Measurements from ENCODE around the gene STK17A.

STK17A gene

DNA sequence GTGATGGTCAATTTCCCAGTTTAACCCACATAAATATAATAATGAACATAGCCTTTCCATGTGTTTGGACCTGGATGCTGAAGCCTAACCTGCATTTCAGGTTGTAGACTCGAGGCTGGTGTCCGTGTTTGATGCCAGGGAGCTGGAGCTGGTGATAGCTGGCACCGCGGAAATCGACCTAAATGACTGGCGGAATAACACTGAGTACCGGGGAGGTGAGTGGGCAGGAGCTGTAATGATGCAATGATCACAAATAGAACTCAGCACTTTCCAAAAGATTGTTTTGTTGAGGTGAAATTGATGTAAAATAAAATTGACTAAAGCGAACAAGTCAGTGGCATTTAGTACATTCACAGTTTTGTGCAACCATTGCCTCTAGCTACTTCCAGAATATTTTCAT is 30.8 kb upstream of the STK17A start:
- DNase-seq (ENCODE audit: extremely low spot score), result no peak
- POLR2A ChIA-PET, result no interaction called here
- TF ChIP-seq SP1 (IDR thresholded peaks at IDR 0.05), result no peak
- CTCF ChIA-PET, result no interaction called here

DNA sequence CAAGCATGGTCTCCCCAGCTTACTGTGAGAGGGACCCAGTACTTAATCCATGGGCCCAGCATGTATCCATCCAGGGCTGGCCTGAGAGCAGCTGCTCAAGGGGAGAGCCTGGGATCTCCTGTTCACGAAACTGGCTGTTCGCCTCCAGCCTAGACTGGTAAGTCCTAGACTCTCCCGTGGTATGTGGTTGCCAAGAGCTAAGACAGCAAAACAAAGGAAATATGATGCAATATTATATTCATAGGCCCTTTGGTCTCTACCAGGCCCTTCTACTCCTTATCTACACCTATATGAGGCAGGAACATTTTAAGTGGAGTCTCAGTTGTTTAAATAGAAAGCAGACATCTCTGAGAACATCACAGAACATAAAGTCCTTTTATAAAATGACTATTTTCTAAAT is 28.9 kb upstream of the STK17A start:
- no peak for DNase-seq (ENCODE audit: extremely low spot score)
- CTCF ChIA-PET, result no interaction called here
- TF ChIP-seq BHLHE40 (IDR thresholded peaks at IDR 0.05; ENCODE audit: borderline replicate concordance), result no peak
- TF ChIP-seq, protein P1, sequence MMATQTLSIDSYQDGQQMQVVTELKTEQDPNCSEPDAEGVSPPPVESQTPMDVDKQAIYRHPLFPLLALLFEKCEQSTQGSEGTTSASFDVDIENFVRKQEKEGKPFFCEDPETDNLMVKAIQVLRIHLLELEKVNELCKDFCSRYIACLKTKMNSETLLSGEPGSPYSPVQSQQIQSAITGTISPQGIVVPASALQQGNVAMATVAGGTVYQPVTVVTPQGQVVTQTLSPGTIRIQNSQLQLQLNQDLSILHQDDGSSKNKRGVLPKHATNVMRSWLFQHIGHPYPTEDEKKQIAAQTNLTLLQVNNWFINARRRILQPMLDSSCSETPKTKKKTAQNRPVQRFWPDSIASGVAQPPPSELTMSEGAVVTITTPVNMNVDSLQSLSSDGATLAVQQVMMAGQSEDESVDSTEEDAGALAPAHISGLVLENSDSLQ (IDR thresholded peaks at IDR 0.05), result no peak
- no peak for TF ChIP-seq ARNT (IDR thresholded peaks at IDR 0.05)
- TF ChIP-seq ELF4 (IDR thresholded peaks at IDR 0.05), result no peak
- no peak for TF ChIP-seq SUZ12 (IDR thresholded peaks at IDR 0.05)
- no peak for TF ChIP-seq LEF1 (IDR thresholded peaks at IDR 0.05; ENCODE audit: borderline replicate concordance)
- TF ChIP-seq L3MBTL2 (conservative IDR thresholded peaks at IDR 0.05), result no peak
- TF ChIP-seq ZNF384 (IDR thresholded peaks at IDR 0.05), result no peak
- no peak for TF ChIP-seq FOXK2 (IDR thresholded peaks at IDR 0.05)
- TF ChIP-seq HDGF (IDR thresholded peaks at IDR 0.05; ENCODE audit: borderline replicate concordance), result no peak
- TF ChIP-seq FOXM1 (IDR thresholded peaks at IDR 0.05; ENCODE audit: borderline replicate concordance), result no peak
- no peak for TF ChIP-seq SP1 (IDR thresholded peaks at IDR 0.05)
- no peak for TF ChIP-seq CTBP1 (IDR thresholded peaks at IDR 0.05; ENCODE audit: borderline replicate concordance)
- TF ChIP-seq FOXA1 (IDR thresholded peaks at IDR 0.05), result no peak
- no peak for TF ChIP-seq NFRKB (IDR thresholded peaks at IDR 0.05)
- no peak for TF ChIP-seq TARDBP (IDR thresholded peaks at IDR 0.05)
- POLR2A ChIA-PET, result no interaction called here

DNA sequence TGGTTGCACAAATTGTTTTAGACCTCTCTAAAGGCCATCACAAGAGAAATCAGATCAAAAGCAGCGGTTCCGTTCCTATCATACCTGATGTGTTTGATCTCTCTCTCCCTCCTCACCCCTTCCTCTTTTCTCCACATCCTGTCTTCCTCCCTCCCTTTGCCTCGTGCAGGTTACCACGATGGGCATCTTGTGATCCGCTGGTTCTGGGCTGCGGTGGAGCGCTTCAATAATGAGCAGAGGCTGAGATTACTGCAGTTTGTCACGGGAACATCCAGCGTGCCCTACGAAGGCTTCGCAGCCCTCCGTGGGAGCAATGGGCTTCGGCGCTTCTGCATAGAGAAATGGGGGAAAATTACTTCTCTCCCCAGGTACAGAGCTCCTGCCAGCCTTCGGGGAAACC is 28.5 kb upstream of the STK17A start:
- CTCF ChIA-PET, result no interaction called here
- TF ChIP-seq FOXK2 (IDR thresholded peaks at IDR 0.05) (no peak), BHLHE40 (IDR thresholded peaks at IDR 0.05; ENCODE audit: borderline replicate concordance) (no peak), CTBP1 (IDR thresholded peaks at IDR 0.05; ENCODE audit: borderline replicate concordance) (no peak), L3MBTL2 (conservative IDR thresholded peaks at IDR 0.05) (no peak), FOXA1 (IDR thresholded peaks at IDR 0.05) (no peak), SP1 (IDR thresholded peaks at IDR 0.05) (no peak), FOXM1 (IDR thresholded peaks at IDR 0.05; ENCODE audit: borderline replicate concordance) (no peak), ZNF384 (IDR thresholded peaks at IDR 0.05) (no peak)
- POLR2A ChIA-PET, result no interaction called here
- DNase-seq (ENCODE audit: extremely low spot score), result no peak

DNA sequence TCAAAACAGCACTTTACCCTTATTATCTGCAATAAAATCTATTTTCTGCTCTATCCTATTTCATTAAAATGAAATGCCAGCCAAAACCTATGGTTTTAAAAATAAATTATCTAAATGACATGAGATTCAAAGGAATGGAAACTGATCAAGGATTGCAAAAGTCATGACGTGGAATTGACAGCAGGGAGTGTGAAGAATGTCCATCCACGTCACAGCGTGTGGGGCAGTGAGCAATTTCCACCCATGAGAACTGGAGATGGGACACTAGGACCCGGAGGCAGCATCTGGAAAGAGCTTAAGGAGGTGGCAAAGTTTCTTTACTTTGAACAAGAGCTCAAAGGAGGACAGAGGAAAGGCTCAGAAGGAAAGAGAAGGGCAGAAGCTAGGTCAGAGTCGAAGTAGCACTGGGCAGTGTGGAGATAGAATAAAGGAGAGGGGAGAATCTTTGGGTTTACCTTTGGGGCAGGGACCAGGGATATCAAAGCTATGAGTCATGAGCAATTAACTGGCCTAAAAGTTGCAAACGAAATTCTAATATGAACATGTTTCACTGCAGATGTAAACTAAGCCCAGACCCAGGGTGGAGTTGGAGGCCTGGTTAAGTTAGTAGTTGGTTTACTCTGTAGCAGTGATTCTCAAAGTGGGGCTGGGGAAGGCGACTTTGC is 24.9 kb upstream of the STK17A start:
- DNase-seq (ENCODE audit: extremely low spot score), result no peak
- TF ChIP-seq FOXM1 (IDR thresholded peaks at IDR 0.05; ENCODE audit: borderline replicate concordance) (no peak), ARNT (IDR thresholded peaks at IDR 0.05) (no peak), CTBP1 (IDR thresholded peaks at IDR 0.05; ENCODE audit: borderline replicate concordance) (no peak)
- TF ChIP-seq, protein P1 (IDR thresholded peaks at IDR 0.05), result no peak
- CTCF ChIA-PET, result no interaction called here
- POLR2A ChIA-PET, result no interaction called here

DNA sequence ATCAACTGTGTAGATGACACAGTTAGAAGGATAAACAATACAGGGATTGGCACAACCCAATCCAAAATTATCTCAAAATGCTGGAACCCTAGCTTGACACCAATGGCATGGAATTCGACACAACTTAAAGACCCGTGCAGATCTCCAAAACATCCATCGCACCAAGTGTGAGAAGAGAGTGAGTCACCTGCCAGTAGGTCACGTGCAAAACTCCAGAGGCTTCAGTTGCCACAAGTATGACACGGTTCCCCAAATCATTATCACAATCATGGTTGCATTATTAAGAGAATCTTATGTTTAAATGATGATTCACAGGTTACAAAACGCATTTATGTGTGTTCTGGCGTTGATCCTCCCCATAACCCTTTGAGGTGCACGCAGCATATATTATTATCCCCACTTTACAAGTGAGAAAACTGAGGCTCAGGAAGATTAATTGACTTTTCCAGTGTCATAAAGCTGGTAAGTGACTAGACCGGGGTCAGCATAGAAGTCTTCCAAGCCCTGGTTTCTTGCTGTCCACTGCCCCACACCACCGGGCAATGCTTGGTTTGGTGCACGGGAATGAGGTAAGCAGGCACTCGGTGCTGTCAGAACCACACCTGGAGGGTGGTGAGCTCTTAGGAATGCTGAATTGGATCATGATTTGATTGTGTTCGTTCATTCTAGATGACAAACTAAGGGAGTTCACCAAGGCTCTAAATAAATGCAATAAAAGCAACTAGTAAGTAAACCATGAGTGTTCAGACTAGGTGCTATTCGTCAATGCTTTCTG is 23.6 kb upstream of the STK17A start:
- ChIA-PET CTCF (interaction anchor here (3.2 kb wide), 1 partner anchor 23 kb away, joined by 10 read pairs; the partner anchor contains the start of gene STK17A), POLR2A (no interaction called here)
- no peak for DNase-seq (ENCODE audit: extremely low spot score)
- TF ChIP-seq NFRKB (IDR thresholded peaks at IDR 0.05), result no peak
- no peak for TF ChIP-seq LEF1 (IDR thresholded peaks at IDR 0.05; ENCODE audit: borderline replicate concordance)
- TF ChIP-seq, protein P1 (IDR thresholded peaks at IDR 0.05), result no peak
- TF ChIP-seq FOXA1 (IDR thresholded peaks at IDR 0.05), result no peak
- TF ChIP-seq BHLHE40 (IDR thresholded peaks at IDR 0.05; ENCODE audit: borderline replicate concordance), result no peak
- TF ChIP-seq FOXK2 (IDR thresholded peaks at IDR 0.05), result no peak
- TF ChIP-seq TARDBP (IDR thresholded peaks at IDR 0.05), result no peak
- no peak for TF ChIP-seq L3MBTL2 (conservative IDR thresholded peaks at IDR 0.05)
- no peak for TF ChIP-seq SUZ12 (IDR thresholded peaks at IDR 0.05)
- TF ChIP-seq ARNT (IDR thresholded peaks at IDR 0.05), result no peak
- TF ChIP-seq ELF4 (IDR thresholded peaks at IDR 0.05), result no peak
- no peak for TF ChIP-seq HDGF (IDR thresholded peaks at IDR 0.05; ENCODE audit: borderline replicate concordance)
- TF ChIP-seq SP1 (IDR thresholded peaks at IDR 0.05), result no peak
- TF ChIP-seq CTBP1 (IDR thresholded peaks at IDR 0.05; ENCODE audit: borderline replicate concordance), result no peak
- no peak for TF ChIP-seq ZNF384 (IDR thresholded peaks at IDR 0.05)
- TF ChIP-seq FOXM1 (IDR thresholded peaks at IDR 0.05; ENCODE audit: borderline replicate concordance), result no peak

DNA sequence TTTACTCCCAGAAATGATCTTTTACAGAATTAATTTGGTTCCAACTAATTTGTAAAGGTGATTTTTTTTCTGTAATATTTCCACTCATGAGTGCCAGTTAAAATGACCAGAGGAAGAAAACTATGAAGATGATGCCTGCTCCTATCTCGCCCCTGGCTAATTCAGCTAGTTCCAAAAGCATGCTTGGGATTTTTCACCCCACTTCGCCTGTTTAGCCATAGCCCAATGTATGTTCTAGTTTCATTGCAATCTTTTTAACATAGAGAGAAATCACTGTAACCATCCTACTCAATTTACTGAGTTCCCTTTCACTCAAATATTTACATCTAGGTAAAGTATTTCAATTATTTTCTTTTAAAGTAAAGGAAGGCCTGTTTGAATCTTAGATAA is 23.0 kb upstream of the STK17A start:
- DNase-seq (ENCODE audit: extremely low spot score), result no peak
- POLR2A ChIA-PET, result no interaction called here
- CTCF ChIA-PET, result interaction anchor here (3.2 kb wide), 1 partner anchor 23 kb away, joined by 10 read pairs; the partner anchor contains the start of gene STK17A

More for the DNA sequence above, 23.0 kb upstream of the STK17A start:
- TF ChIP-seq CTBP1 (IDR thresholded peaks at IDR 0.05; ENCODE audit: borderline replicate concordance) (no peak), TARDBP (IDR thresholded peaks at IDR 0.05) (no peak), SUZ12 (IDR thresholded peaks at IDR 0.05) (no peak), FOXM1 (IDR thresholded peaks at IDR 0.05; ENCODE audit: borderline replicate concordance) (no peak)

All from HEK293T (cell line).